ENCODE measurements around the gene CHST11. TPM values are rescaled to one million over a fixed set of nuclear protein-coding genes. Genes with fewer than 3 reads are reported as not detected.

The CHST11 gene
- total and polyA plus RNA-seq, 10 of the 15 experiments (the other 5 are each of a cell fraction or from before 2014, with no cell fraction given), result 1.9 to 38.1 (median 17.2) TPM

GRCh38 chr12:104501115-104501514, 44.4 kb downstream of the CHST11 start:
- POLR2A ChIA-PET, result interaction anchor here (1.1 to 1.9 kb wide), 2 partner anchors 8 to 138 kb away, joined by 3 to 9 read pairs; no protein-coding TSS in a partner anchor
- peaks cover 62% of the 10 kb centered on the region for H3K79me2 ChIP-seq (ENCODE audit: control insufficient read depth, insufficient read depth, low read length)
- TF ChIP-seq KAT2A (conservative IDR thresholded peaks at IDR 0.05; ENCODE audit: control insufficient read depth, low read depth, low read length), result no peak
- TF ChIP-seq IRF3 (IDR thresholded peaks at IDR 0.05), result no peak
- no peak for TF ChIP-seq KLF5 (IDR thresholded peaks at IDR 0.05; ENCODE audit: partially characterized antibody)
- no peak for TF ChIP-seq PBX3 (IDR thresholded peaks at IDR 0.05; ENCODE audit: insufficient replicate concordance, low read depth, low read length)
- TF ChIP-seq SMAD5 (IDR thresholded peaks at IDR 0.05; ENCODE audit: low read depth), result no peak
- TF ChIP-seq EP300 (IDR thresholded peaks at IDR 0.05; ENCODE audit: borderline replicate concordance in 1 of 2, control insufficient read depth in 1 of 2, low read depth in 2 of 2, low read length in 2 of 2), result no peak
- TF ChIP-seq E4F1 (IDR thresholded peaks at IDR 0.05; ENCODE audit: borderline replicate concordance, partially characterized antibody), result no peak
- no peak for TF ChIP-seq ZBTB33 (IDR thresholded peaks at IDR 0.05)
- TF ChIP-seq RB1 (IDR thresholded peaks at IDR 0.05; ENCODE audit: borderline replicate concordance), result no peak
- no peak for TF ChIP-seq ZNF592 (IDR thresholded peaks at IDR 0.05)
- no peak for TF ChIP-seq PAX8 (IDR thresholded peaks at IDR 0.05)

More at GRCh38 chr12:104501115-104501514, 44.4 kb downstream of the CHST11 start:
- in situ Hi-C loops (cut with MboI), result no loop called here
- Histone ChIP-seq H3K36me3 (ENCODE audit: control insufficient read depth in 2 of 2, insufficient read depth in 2 of 2, low read length in 1 of 2) (no peaks in the 10 kb centered on the region; a peak in 1 of 4 replicates), H3K4me3 (no peak overlapping the region), H3K4me1 (ENCODE audit: control insufficient read depth, insufficient read depth, low read length) (peaks cover 44% of the 10 kb centered on the region), H3K27ac (ENCODE audit: control insufficient read depth, insufficient read depth) (no peak overlapping the region), H2AFZ (ENCODE audit: control insufficient read depth, low read depth, low read length) (no peak overlapping the region), H3K9me3 (replicated peaks; ENCODE audit: control insufficient read depth, insufficient read depth, low read length) (no peaks in the 10 kb centered on the region), H3K9ac (ENCODE audit: control insufficient read depth, insufficient read depth, low read length) (no peak overlapping the region), H3K4me2 (ENCODE audit: control insufficient read depth, insufficient read depth) (no peak overlapping the region), H4K20me1 (ENCODE audit: control insufficient read depth, insufficient read depth) (no peaks in the 10 kb centered on the region), H3K27me3 (replicated peaks in 1 of 2; ENCODE audit: control insufficient read depth in 2 of 2, insufficient read depth in 2 of 2, low read length in 1 of 2) (no peaks in the 10 kb centered on the region)
- ATAC-seq, result no peak
- no peak for FAIRE-seq
- 95% methylated on average over 1 of the region's 1 CpG for WGBS (ENCODE audit: insufficient coverage, insufficient replicate concordance, low lambda C conversion rate, missing lambda C conversion rate)
- no peak for DNase-seq (ENCODE audit: low read depth, low spot score)
- CTCF ChIA-PET, result interaction anchor here (1.0 to 2.0 kb wide), 6 partner anchors 9 to 120 kb away, joined by 3 to 9 read pairs (median 4); no protein-coding TSS in a partner anchor
- SMC1A ChIA-PET (ENCODE audit: uncharacterized antibody, unreplicated experiment), result interaction anchor here (0.9 to 3.6 kb wide), 9 partner anchors 8 to 143 kb away, joined by 3 to 25 read pairs (median 5); no protein-coding TSS in a partner anchor
- intact Hi-C loops (cut with micrococcal nuclease; ENCODE audit: unreplicated experiment), result no loop called here
- RAD21 ChIA-PET (ENCODE audit: unreplicated experiment), result interaction anchor here (0.8 to 3.8 kb wide), 8 partner anchors 9 to 119 kb away, joined by 3 to 15 read pairs (median 4); no protein-coding TSS in a partner anchor
- BruUV-seq (replicated peaks), result no TSS peak
